Retinal pigment epithelial cell (primary cell): ENCODE measurements around the gene NTN4.

ENCODE experiments used
- DNase-seq: peaks from one replicate; pipeline ENCODE4 v3.0.0-alpha.2; 2010; ENCODE audit warnings: low read depth
- H3K4me3 ChIP-seq: 2 replicates; pipeline ENCODE4 v1.5.1; 2011; ENCODE audit warnings: mild to moderate bottlenecking, low read length, control low read depth, moderate library complexity
- TF ChIP-seq, protein P1 (sequence below): conservative IDR thresholded peaks from 2 replicates; pipeline ENCODE4 v1.5.1; 2011; ENCODE audit warnings: low read depth, low read length, control low read depth, inconsistent platforms

Gene NTN4

DNA sequence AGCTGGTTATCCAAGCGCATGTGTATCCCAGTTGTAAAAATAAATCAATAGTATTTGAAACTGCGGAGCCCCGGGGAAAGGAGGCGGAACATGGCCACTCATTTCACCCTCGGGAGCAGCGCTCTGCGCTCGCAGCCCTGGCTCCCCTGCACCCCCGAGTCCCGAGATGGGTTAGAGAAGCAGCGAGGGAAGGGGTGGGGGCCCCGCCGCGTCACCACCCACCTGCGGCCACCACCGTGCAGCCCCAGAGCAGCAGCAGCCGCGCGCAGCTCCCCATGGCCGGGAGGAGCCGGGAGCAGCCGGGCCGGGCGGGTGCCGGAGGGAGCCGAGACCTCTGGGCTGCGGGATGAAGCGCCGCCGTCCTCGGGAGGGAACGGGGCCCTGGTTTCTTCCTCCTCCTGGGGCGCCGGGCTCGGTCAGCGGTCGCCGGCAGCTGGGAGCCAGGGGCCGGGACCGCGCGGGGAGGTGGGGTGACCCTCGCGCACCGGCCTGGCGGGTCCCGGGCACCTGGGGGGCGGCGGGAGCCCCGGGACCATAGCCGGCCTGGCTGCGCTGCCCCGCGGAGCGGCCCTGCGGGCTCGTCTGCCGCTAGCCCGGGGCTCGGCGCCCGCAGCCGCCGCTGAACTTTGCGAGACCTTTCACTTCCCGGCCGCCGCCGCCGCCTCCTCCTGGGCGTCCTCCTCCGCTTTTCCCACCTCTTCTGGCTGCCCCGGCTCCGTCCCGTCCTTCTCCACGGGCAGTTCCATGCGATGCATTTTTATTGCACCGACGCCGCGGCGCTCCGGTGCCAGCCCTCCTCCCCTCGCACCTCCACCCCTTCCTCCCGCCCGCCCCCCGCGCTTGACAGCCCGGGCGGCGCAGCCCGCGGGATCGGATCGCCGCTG, at the start of gene NTN4:
Gene NTN4 (minus strand): TSS at position 732 of the 884 bp plus-strand sequence. CDS start 455 bp downstream, at position 277.
- TF ChIP-seq, protein P1, sequence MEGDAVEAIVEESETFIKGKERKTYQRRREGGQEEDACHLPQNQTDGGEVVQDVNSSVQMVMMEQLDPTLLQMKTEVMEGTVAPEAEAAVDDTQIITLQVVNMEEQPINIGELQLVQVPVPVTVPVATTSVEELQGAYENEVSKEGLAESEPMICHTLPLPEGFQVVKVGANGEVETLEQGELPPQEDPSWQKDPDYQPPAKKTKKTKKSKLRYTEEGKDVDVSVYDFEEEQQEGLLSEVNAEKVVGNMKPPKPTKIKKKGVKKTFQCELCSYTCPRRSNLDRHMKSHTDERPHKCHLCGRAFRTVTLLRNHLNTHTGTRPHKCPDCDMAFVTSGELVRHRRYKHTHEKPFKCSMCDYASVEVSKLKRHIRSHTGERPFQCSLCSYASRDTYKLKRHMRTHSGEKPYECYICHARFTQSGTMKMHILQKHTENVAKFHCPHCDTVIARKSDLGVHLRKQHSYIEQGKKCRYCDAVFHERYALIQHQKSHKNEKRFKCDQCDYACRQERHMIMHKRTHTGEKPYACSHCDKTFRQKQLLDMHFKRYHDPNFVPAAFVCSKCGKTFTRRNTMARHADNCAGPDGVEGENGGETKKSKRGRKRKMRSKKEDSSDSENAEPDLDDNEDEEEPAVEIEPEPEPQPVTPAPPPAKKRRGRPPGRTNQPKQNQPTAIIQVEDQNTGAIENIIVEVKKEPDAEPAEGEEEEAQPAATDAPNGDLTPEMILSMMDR: no peak
- H3K4me3 ChIP-seq: peak within 1 kb of the TSS; percentile 82
- no peak for DNase-seq

DNA sequence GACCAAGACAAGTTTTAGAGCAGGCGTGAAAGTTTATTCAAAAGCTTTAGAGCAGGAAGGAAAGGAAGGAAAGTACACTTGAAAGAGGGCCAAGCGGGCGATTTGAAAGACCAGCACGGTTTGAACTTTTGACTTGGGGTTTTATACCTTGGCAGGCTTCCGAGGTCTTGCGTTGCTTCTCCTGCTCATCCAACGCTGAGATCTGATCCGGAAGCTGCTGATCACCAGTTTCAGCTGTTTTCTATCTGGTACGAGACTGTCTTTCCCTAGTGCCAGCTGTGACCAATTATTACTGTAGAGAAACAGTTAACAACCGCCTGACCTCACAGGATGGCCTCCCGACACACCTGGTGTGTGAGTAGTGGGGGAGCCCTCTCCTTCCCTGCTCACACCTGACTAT, 47.6 kb upstream of the NTN4 start:
- TF ChIP-seq, protein P1: no peak
- DNase-seq: no peak
- H3K4me3 ChIP-seq: no peak overlapping the region

DNA sequence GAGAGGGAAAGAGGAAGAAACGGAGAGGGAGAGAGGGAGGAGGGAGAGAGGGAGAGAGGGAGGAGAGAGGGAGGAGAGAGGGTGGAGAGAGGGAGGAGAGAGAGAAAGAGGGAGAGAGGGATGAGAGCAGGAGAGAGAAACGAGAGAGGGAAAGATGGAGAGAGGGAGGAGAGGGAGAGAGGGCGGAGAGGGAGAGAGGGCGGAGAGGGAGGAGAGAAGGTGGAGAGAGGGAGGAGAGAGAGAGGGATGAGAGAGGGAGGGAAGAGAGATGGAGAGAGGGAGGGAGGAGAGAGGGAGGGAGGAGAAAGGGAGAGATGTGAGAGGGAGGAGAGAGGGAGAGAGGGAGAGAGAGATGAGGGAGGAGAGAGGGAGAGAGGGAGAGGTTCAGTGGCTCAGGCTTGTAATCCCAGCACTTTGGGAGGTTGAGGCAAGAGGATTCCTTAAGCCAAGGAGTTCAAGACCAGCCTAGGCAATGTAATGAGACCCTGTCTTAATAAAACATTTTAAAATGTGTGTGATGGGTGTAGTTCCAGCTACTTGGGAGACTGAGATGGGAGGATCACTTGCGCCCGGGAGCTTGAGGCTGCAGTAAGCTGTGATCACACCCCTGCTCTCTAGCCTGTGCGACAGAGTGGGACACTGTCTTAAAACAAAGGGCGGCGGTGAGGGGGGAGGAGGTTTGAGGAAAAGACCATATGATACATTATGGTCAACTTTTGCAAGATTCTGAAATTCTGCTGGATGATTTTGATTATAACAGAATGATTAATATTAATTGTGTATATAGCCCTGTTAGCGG, 46.9 kb upstream of the NTN4 start:
- no peak overlapping the region for H3K4me3 ChIP-seq
- no peak for DNase-seq
- TF ChIP-seq, protein P1: no peak

DNA sequence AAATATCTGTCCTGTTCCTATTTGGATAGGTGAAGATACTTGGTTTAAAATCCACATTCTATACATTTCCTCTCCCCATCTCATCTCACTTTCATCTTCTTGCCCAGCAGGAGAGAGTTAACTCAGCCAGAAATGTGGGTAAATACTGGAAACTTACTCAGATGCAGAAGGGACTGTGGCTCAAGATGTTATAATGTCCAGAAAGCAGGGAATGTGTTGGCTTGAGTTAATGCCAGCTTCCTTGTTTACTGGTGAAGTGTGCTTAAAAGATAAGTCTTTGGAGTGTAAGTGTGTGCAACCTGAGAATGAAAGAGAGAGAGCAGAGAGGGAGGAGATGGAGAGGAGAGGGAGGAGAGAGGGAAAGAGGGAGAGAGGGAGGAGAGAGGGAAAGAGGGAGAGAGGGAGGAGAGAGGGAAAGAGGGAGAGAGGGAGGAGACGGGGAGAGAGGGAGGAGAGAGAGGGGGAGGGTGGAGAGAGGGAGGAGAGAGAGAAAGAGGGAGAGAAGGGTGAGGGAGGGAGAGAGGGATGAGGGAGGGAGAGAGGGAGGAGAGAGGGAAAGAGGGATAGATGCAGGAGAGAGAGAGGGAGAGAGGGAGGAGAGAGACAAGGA, 46.2 kb upstream of the NTN4 start:
- DNase-seq: no peak
- TF ChIP-seq, protein P1: no peak
- no peak overlapping the region for H3K4me3 ChIP-seq

DNA sequence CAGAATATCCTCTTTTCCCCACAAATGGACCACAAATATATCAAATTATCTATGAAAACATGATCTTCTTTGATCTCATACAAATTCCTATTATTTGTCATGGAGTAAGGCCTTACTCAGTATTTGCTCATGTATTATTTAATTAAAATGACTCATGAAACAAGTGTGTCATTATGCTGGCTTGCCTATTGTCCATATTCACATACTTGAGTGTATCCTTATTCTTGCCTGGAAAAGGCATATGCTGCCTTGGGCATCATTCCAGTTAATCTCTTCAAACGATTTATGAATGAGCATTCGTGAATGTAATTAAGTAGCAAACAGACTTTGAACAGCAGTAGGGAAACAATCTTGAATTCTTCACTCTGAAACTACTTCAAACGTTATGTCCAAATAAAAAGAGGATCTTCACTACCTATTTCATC, 45.6 kb upstream of the NTN4 start:
- no peak for DNase-seq
- no peak overlapping the region for H3K4me3 ChIP-seq
- TF ChIP-seq, protein P1: no peak

DNA sequence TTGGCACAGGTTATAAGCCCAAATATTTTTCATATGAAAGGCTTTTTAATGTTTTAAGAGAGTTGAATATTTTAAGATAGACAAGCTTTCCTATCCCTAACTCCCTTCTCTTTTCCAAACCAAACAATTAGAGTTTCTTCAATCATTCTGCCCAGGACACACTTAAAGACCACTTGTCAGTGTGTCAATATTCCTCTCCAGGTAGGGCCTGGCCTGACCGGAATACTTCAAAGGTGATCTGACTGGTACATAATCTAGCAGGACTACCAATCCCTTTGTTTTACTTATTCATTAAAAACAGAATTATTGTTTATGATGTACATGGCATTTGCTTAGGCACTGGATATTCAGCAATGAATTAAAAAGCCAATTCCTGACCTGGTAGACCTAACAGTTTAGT, 44.0 kb upstream of the NTN4 start:
- TF ChIP-seq, protein P1: no peak
- H3K4me3 ChIP-seq: no peak overlapping the region
- DNase-seq: no peak
